K562 (cell line): Measurements from ENCODE around the gene INHBC. TPM values are rescaled to one million over a fixed set of nuclear protein-coding genes. Genes with fewer than 3 reads are reported as not detected.

Experiments
- CXXC5 ChIP-seq: fragments of 250-450 bp; sonication (Bioruptor Pico); IDR thresholded peaks from 2 replicates; pipeline ENCODE4 v1.8.0; 2022; ENCODE audit warnings: inconsistent platforms, mild to moderate bottlenecking, moderate library complexity
- HDAC3 ChIP-seq: fragments of 450-650 bp; IDR thresholded peaks from 2 replicates; pipeline ENCODE4 v1.6.1; 2018; ENCODE audit warnings: borderline replicate concordance, mild to moderate bottlenecking, moderate library complexity; ENCODE audit not compliant: partially characterized antibody
- MAFG ChIP-seq: fragments of 450-650 bp; conservative IDR thresholded peaks from 2 replicates; pipeline ENCODE4 v1.6.1; 2016; ENCODE audit warnings: missing genetic modification characterization, missing compliant biosample characterization
- NR2F6 ChIP-seq: fragments of 450-650 bp; formaldehyde crosslinking; IDR thresholded peaks from 2 replicates; pipeline ENCODE4 v1.4.0; 2020; ENCODE audit warnings: mild to moderate bottlenecking
- POLR2AphosphoS2 ChIP-seq: IDR thresholded peaks from 2 replicates; pipeline ENCODE4 v1.6.1; 2012; ENCODE audit warnings: low read length, improper control_type of control experiment
- POLR2B ChIP-seq: fragments of 450-650 bp; IDR thresholded peaks from 2 replicates; pipeline ENCODE4 v1.6.1; 2018; ENCODE audit warnings: low read depth; ENCODE audit not compliant: partially characterized antibody
- RB1 ChIP-seq: fragments of 450-650 bp; IDR thresholded peaks from 2 replicates; pipeline ENCODE4 v1.6.1; 2017; ENCODE audit warnings: low read depth, mild to moderate bottlenecking
- RBFOX2 ChIP-seq: fragments of 200-400 bp; formaldehyde crosslinking; IDR thresholded peaks from 2 replicates; pipeline ENCODE4 v1.6.1; 2017; ENCODE audit warnings: low read depth, mild to moderate bottlenecking, low read length, moderate library complexity
- RBM14 ChIP-seq: fragments of 200-400 bp; formaldehyde crosslinking; IDR thresholded peaks from 2 replicates; pipeline ENCODE4 v1.6.1; 2018; ENCODE audit warnings: low read depth, mild to moderate bottlenecking, low read length, moderate library complexity, borderline replicate concordance; ENCODE audit not compliant: insufficient read depth
- TRIM28 ChIP-seq: fragments of 450-650 bp; IDR thresholded peaks from 2 replicates; pipeline ENCODE4 v1.6.1; 2017
- ZC3H4 ChIP-seq: sonication (generic); formaldehyde crosslinking; IDR thresholded peaks from 2 replicates; pipeline ENCODE4 v1.9.0; 2021; ENCODE audit warnings: missing genetic modification reagents, borderline replicate concordance
- ZFPM2 ChIP-seq: fragments of 250-450 bp; sonication (Bioruptor Pico); IDR thresholded peaks from 2 replicates; pipeline ENCODE4 v1.5.1; 2022; ENCODE audit warnings: mild to moderate bottlenecking
- polyA plus RNA-seq, 8 experiments: library from polyadenylated mRNA; depleted of rRNA in 4 of 8; stranded (reverse) in 5 of 8; unstranded in 3 of 8; fragments of >200 nt; fragmentation: Nextera tagmentation in 2 of 8; fragmentation: Illumina TruSeq in 1 of 8; extraction: Ambion mirVana in 2 of 8; extraction: Trizol in 1 of 8; gene quantifications; 2 replicates each; pipeline versions ENCODE4 v1.2.1 to v1.2.3, GENCODE V29; 2011 to 2014; ENCODE audit warnings: inconsistent platforms in 1 of 8, missing spikeins in 1 of 8
- total RNA-seq, 7 experiments: library from RNA; depleted of rRNA in 6 of 7; stranded (reverse); fragments of >200 nt in 6 of 7; fragmentation: Illumina TruSeq in 2 of 7; extraction: Trizol in 2 of 7; gene quantifications; 2 replicates each; pipeline versions ENCODE4 v1.2.1 to v1.2.3, GENCODE V29; 2011 to 2021; ENCODE audit warnings: low replicate concordance in 1 of 7

Gene INHBC
- total and polyA plus RNA-seq, 9 of the 15 experiments (the other 6 are each of a cell fraction or from before 2014, with no cell fraction given), result 0.07 to 0.24 (median 0.15) TPM; not detected in 4

DNA sequence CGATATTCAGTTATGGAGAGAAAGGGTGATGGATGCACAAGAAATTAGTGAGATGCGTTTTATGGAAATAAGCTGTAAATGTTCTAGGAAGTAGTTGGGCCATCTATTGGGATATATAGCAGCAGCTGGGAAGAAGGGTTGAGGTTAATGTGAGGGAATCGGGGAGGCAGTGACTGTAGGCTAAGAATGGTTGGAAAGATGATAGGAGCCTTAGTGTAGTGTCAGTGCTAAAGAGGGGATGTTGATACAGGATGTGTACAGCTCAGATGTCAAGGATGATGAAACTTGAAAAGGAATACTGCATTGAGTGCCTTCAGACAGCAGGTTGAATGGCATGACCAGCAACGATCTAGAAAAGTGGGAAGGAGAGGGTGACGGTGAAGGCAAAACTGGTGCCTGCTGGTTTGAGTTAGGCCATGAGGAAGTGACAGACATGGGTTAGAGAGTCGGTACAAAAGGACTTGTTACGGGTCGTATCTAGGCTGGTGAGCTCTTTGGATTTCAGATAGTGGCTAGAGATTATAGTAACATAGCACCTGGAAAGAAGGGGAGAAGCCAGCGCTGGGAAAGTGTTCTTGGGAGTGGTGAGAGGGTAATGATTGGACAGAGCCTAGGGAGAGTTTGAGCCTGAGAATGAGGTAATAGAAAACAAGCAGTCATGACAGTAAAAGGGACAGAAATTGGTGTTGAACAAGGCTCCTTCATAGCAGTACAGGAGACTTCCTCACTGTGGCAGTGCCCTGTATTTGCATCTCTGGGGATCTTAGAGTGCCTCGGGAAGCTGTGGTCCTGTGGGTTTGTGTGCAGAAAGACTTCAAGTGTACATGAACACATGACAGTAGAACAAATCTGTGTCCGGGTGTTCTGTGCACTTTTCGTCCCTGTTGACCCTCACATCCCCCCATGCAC is 62.9 kb downstream of the INHBC start (continued):
- TF ChIP-seq CXXC5 (CRISPR knock-in tag) (no peak), MAFG (no peak), TRIM28 (no peak), RB1 (no peak), HDAC3 (no peak), ZC3H4 (CRISPR knock-in tag) (no peak), POLR2AphosphoS2 (0 out of 2 replicates have a peak, but pooled peaks have one; percentile 46), RBFOX2 (peak; percentile 59), ZFPM2 (CRISPR knock-in tag) (no peak), RBM14 (no peak), NR2F6 (no peak), POLR2B (peak; percentile 66)
- TF ChIP-seq, all 486 proteins: peak for 4
